GM12874 (cell line): ENCODE measurements around the gene TXNL4B.

Experiments
- CTCF ChIP-seq: IDR thresholded peaks from 2 replicates; pipeline ENCODE4 v1.5.1; 2011; ENCODE audit warnings: low read depth, mild to moderate bottlenecking, control low read depth, low read length, moderate library complexity; ENCODE audit not compliant: insufficient read depth

TXNL4B gene

DNA sequence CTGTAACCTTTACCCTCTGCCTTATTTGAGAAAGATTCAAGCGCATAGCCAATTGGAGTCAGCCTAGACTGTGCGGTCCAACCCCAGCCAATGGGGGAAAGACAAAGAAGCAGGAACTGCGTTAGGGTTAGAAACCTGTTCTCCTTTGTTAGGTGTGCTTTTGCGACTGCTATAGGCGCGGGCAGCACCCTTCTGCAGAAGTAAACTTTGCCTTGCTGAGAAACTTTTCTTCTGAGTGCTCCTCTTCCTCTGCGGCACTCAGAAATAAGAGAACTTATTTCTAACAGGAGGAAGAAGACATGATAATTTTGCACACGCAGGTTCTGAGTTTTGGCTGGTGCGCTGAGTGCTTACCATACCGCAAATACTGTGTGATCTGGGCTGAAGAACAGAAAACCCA, 9.0 kb downstream of the TXNL4B start:
- TF ChIP-seq CTCF = no peak

DNA sequence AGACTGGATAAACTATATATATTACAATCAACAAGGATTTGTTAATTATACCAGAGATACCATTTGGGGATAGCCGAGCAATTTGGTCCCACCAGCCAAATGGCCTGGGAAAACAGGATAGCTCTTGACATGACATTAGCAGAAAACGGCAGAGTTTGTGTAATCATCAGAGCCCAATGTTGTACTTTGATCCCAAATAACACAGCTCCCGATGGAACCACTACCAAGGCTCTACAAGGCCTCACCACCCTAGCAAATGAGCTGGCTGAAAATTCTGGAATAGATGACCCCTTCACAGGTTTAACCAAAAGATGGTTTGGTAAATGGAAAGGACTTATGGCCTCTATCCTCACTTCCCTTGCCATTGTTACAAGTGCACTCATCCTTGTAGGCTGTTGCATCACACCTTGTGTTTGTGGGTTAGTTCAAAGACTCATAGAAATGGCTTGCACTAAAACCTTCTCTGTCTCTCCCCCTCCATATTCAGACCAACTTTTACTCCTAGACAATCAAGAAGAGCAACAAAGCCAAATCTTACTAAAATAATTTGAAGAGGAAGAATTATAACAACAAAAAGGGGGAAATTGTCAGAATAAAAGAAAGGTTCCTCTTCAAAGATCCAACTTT, 9.5 kb downstream of the TXNL4B start:
- no peak for TF ChIP-seq CTCF

GRCh38 chr16:72073560-72074230, 19.7 kb downstream of the TXNL4B start:
- no peak for TF ChIP-seq CTCF

DNA sequence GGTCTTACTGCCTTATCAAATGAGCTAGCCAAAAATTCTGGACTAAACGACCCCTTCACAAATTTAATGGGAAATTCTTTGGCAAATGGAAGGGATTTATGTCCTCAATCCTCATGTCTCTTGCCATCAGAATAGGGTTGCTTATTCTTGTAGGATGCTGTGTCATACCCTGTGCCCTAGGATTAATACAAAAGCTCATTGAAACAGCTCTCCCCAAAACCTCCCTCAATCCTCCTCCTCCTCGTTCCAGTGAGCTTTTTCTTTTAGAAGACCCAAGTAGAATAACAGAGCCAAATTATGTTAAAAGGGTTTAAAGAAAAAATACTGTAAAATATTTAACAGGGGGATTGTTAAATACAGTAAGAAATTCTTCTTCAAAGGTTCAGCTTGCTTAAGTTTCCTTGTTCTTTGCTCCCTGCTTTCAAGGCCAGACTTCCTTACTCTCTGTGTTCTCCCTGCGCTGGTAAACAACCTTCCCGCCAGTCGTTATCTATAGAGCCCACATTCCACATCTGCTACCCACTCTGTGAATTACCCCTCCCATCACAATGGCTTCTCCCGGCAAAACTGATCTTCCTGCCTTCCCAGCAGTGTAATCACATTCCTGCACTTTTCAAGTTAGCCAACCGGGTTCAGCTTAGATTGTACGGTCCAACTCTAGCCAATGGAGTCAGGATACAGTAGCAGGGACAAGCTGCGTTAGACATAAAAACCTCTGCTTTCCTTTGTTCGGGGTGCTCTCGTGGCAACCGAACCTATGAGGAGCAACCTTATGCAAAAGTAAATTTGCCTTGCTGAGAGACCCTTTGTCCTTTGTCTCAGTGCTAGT, 20.7 kb downstream of the TXNL4B start:
- no peak for TF ChIP-seq CTCF

DNA sequence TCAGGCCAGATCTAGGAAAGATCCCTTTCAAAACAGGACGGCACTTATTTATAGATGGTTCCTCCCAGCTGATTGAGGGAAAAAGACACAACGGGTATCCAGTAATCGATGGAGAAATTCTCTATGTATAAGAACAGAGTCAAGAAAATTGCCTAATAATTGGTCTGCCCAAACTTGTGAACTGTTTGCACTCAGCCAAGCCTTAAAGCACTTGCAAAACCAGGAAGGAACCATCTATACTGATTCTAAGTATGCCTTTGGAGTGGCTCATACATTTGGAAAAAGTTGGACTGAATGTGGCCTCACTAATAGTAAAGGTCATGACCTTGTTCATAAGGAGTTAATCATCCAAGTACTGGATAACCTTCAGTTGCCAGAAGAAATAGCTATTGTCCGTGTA, 24.5 kb downstream of the TXNL4B start:
- TF ChIP-seq CTCF = no peak

DNA sequence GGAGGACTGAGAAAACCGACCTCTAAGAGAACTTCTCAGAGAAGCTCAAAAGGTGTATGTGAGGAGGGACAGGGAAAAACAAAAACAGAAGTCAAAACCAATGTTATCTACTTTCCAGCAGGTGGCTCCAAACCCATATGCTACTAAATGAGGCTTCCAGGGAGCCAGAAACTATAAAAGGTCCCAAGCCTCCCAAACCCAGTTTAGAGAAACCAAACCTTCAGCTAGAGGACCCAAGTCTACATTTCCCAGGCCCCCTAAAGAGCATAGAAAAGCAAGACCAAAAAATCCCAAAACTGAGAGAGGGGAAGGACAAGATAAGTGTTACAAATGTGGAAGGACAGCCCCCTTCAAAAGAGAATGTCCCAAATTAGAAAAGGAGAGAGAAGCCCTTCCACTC, 26.7 kb downstream of the TXNL4B start:
- peak; percentile 58 for TF ChIP-seq CTCF

- no peak for TF ChIP-seq CTCF
Measured at GRCh38 chr16:72064361-72064894, 29.0 kb downstream of the TXNL4B start.
